GM18870 (cell line): ENCODE data around the gene MGMT.

Experiments
- ATAC-seq: cut with Tn5 transposase; IDR thresholded peaks from one replicate; pipeline ENCODE4 v1.9.1; 2021; ENCODE audit warnings: moderate library complexity; ENCODE audit not compliant: unreplicated experiment

MGMT gene

GRCh38 chr10:129517680-129518057 lies 50.6 kb downstream of the MGMT start:
- no peak for ATAC-seq

DNA sequence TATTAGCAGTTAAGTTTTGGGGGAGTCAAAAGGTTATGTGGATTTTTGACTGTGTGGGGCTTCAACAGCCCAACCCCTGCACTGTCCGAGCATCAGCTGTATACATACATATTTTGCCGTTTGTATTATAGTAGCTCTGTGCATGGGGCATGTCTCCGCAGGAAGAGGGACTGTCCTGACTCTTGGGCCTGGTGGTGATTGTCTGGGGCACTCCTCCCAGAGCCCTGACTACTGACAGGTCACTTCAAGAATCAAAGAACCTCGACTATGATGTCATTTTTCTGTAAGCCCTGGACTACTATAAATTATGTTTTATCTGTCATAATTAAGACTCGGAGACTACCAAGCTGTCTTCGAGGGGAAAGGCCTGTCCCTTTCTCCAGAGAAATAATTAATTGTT lies 51.8 kb downstream of the MGMT start:
- ATAC-seq: no peak

- no peak for ATAC-seq
These were observed 53.5 kb downstream of the MGMT start for GRCh38 chr10:129520440-129521080.

DNA sequence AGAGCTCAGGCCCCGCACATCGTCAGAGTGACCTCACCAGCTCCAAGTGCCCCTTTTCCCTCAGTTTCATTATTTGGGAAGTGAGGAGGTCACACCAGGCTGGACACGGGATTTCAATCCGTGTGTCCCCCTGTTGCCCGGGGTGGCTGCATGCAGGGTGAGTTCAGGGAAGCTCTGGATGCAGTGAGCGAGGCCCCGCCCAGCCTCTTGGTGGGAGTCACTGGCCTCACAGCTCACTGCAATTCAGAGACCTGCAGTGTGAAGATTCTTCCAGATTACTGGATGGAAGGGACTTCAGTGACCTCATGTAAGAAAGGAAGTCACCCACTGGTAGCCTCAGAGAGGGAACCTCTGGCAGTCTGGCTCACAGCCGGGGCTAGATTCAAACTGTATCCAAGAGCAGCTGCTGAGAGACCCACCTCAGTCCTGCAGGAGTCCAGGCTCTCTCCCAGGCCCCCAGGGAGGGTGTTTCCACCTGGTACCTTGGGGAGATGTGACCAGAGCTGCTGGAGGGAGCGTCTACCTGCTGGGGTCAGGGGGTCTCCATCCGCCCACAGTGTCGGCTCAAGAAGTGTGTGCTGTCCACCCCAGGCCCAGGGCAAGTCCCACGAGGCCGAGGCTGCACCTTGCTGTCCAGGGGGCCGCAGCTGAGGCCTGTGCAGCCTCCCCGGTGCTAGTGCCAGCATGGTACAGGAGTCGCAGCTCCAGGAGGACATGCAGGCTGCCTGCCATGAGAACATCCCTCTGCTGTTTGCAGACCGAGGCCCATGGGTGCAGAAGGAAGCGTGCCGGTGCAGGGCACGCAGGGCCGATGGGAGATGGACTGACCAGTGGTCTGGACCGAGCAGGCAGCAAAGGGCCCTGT lies 54.4 kb downstream of the MGMT start:
- ATAC-seq: no peak

DNA sequence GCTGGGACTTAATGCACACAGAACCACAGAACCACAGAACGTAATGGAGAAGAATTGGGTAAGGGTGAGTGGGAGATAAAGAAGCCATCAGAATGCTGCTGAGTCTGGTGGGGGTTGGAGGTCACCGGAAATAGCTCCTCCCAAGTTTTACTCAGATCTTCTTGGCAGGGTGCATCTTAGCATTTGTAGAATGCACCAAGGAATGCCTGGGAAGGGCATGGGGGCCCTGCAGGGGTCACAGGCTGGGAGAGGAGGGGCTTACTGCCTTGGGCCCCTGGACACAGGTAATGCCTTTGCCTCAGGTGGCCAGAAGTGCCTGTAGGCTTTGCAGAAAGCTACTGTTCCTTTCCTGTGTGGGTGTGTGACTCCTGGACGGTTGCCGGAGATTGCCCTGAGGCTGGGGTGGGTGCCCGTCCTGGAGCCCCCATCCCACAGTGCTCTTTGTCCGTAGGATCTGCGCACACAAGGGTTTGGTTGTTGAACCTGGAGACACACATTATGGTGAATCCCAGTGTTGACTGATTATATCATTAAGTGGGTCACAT lies 55.1 kb downstream of the MGMT start:
- no peak for ATAC-seq

DNA sequence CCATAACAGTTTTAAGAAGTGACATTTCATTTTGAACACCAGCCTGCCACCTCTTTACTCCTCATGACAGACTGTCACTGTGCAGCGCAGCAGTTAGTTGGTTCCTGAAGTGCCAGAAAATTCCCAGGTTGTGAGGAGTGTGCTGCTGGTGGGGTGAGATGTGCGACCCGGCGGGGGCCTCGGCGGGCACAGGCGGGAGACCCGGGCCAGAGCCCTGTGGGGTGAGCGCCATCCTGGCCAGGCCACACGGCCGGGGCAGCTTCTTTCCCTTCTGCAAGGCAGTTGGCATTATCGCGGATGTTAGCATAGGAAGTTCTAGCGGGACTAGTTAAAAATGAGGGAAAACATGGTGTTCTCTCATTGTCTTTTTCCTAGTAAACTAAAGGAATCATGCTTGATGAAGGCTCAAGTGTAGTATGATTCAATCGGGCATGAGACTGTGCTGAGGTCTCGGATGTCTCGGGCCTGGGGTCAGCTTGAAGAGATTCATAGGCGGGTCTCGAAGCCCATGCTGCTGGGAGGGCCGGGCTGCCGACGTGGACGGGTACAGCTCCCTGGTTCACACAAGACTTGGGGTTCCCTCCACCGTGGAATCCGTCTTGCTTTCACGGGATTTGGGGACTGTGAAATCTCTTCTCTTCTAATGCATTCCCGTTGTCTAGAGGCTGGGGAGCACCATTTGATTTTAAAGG lies 56.1 kb downstream of the MGMT start:
- ATAC-seq: no peak

GRCh38 chr10:129523723-129524316 lies 56.8 kb downstream of the MGMT start:
- no peak for ATAC-seq

GRCh38 chr10:129524936-129525335 lies 57.9 kb downstream of the MGMT start:
- no peak for ATAC-seq

DNA sequence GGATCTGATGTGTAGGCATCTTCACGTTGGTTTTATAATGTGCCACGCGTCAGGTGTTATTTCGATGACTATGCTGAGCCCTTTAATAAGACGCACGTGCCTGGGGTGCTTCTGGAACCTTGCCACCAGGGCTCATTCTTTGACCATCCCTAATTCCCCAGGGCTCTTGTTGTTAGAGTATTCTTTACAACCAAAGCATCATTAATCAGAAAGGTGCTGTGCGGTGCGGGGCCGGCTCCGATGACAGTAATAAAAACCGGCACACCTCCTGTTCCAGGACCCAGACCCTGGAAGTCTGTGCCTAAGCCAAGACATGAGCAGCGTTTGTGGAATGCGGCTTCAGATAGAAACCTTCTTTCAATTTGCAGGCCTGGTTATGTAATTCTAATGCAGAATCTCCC lies 58.4 kb downstream of the MGMT start:
- ATAC-seq: no peak

- no peak for ATAC-seq
These were observed 59.9 kb downstream of the MGMT start for GRCh38 chr10:129526943-129527342.

DNA sequence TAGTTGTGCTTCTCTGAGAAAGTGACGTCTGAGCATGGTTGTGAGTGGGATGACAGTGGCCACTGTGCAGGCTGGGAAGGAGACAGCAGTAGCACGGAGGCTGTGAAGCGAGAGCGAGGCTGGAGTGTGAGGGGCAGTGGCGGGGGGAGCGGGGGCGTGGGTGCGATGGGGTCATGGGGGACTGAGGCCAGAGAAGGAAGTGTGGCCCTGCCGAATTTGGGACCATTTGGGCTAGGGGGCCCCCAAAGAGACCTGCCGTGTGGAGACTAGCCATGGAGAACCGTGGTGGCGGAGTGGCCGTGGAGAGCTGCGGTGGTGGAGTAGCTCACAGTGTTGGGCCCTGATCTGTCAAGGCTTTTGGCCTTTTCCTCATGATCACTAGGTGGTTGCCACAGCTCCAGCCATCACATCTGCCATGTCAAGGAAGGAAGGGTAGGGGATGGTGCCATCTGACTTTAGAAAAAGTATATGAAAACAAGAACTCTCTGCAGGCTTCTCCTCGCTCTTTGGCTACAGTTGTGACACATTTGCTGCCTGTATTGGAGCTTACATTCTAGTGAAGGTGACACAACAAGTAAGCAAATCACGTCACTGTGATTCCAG lies 61.4 kb downstream of the MGMT start:
- no peak for ATAC-seq

DNA sequence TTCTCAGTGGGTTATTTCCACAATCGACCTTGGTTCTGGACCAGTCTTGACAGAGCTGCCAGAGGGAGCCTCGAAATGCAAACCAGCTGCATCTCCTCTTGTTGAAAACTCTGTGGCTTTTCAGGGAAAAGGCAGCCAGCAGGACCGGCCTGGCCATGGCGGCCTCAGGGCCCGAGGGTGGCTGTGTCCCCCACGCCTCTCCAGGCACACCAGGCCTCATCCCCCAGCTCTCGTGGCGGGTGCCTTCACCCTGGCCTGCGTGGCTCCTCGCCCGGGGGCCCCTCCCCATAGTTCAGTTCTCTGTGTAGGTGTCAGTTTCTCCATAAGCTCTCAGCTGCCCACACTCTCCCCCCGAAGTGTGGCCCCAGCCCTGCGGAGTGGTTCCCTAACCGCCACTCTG lies 63.5 kb downstream of the MGMT start:
- ATAC-seq: no peak

DNA sequence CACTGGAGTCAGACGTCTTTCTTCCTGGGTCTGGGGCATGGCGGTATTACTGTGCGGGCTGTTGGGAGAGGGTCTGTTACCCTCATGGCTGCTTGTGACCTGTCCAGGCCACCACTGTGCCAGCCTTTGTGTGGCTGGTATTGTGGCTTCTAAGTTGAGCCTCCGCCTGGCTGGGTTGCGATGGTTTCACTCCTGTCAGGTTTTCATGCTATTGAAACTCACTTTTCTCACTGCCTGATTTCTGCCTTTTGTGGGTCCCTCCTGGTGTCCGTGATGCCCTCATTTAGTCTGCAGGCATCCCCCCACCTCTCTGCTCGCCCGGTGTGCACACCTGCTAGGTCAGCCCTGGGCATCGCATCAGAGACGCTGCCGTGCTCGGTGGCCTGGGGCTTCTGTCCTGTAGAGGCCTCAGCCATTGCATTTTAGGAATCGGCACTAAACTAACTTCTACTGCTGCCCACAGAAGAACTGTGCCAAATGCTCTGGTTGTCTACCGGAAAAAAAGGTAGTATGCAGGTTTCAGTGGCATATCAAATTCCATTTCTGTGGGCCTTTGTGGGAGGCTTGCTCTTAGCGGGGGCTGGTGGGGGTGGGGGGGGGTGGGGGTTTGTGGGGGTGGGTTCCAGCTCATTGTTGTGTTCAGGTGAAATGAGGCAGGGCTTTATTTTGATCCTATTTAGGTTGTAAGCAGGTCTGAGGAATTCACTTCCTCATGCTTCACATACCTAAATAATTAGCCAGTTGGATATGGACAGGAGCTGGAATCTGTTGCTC lies 64.3 kb downstream of the MGMT start:
- ATAC-seq: no peak

- no peak for ATAC-seq
These were observed 65.1 kb downstream of the MGMT start for GRCh38 chr10:129531969-129532660.

DNA sequence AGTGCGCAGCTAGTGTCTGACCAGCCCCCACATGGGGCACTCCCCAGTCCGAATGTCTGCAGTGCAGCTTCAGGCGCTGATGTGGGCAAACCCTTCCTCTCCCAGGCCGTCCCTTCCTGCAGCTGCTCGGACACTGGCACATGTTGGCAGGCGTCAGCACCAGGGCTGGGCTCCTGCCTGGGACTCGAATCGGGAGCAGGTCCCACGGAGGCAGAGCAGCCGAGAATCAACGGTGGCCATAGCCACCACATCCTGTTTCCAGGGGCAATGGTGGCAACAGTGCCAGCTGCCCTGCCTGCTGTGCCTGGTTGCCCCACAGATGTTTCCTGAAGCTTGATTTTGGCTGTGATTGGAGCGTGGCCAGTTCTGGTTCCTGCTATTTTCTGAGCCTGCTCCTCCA lies 65.8 kb downstream of the MGMT start:
- no peak for ATAC-seq

GRCh38 chr10:129533281-129533680 lies 66.2 kb downstream of the MGMT start:
- no peak for ATAC-seq

DNA sequence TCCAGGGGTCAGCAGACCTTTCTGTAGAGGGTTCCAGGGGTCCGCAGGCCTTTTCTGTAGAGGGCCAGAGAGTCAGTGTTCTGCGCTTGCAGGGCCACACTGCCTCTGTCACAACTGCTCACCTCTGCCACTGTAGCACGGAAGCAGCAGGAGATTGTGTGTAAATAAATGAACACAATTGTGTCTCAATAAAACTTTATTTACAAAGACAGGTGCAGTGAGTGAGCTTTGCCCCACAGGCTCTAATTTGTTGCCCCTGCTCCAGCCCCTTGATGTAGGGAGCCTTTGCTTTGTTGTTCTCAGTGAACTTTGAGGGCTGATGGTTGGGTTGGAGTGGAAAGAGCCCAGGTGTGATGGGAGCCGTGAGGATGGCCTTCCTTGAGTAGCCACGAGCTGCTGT lies 67.8 kb downstream of the MGMT start:
- ATAC-seq: no peak

DNA sequence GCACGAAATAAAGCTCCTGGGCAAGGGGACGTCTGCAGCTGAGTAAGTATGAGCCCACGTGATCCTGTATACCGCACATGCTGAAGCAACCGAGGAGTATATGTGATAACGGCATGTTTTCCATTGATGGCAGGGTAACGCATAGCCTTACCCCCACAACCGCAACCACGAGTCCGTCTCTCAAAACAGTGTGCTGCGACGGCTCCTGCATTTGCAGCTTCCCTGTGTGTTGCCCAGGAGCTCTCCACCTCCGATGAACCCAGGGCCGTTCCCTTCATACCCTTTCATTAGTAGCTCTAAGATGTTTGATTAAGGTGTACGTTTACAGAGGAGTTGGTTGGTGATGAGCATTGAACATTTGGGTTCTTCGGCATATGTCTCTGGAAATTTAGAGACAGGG lies 69.3 kb downstream of the MGMT start:
- ATAC-seq: no peak

- no peak for ATAC-seq
These were observed 70.1 kb downstream of the MGMT start for GRCh38 chr10:129537151-129537550.

DNA sequence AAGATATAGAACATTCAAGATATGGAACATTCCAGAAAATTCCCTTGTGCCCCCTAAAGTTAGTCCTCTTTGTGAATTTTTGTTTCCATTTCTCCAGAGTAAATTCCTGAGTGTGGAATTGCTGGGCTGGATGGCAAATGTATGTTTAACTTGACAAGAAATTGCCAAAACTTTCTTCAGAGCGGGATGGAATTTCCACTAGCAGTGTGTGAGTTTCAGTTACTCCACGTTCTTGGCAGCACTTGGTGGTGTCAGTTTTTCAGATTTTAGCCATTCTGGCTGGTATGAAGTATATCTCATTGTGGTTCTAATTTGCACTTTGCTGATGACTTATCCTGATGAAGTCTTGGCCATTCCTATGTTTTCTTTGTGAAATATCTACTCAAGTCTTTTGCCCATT lies 71.2 kb downstream of the MGMT start:
- no peak for ATAC-seq
